Muscle of back (tissue), 11 donors: Measurements from ENCODE around the gene TPSB2. TPM values are rescaled to one million over a fixed set of nuclear protein-coding genes. Genes with fewer than 3 reads are reported as not detected.
"Not testable (repeated sequence)": the region's sequence is repeated elsewhere in the genome, so short reads cannot be mapped to it uniquely, and the experiment has no call there.

ENCODE experiments used
- DNase-seq, 3 donors: peaks; one replicate each; pipeline versions ENCODE4 v3.0.0 to v3.0.0-alpha.2; 2013
- polyA plus RNA-seq, 10 donors: library from polyadenylated mRNA; unstranded; fragments of 120-200 nt; gene quantifications; one replicate each; pipeline ENCODE4 v1.2.1, GENCODE V29; 2013; ENCODE audit not compliant: insufficient read length in 10 of 10

Gene TPSB2
- polyA plus RNA-seq, 10 donors = 0.34 to 6.3 (median 2.6) TPM

DNA sequence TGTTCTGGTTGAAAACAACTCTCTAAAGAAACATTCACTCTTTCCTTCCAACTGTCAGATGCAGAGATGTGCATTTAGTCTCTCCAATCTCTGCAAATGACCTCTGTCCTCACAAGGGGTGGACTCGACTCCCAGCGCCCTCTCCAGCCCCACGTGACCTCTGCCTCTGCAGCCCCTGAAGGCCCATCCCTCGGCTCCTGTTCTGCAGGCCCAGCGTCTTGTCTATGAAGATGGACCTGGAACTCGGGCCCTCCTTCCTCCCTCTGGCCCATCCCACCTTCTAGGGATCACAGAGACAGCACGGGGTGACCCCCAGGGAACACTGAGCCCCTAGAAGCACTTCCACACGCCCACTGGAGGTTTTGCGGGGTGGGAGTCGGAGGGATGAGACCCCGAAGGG, 13.4 kb upstream of the TPSB2 start:
- DNase-seq = not testable (repeated sequence)

- DNase-seq = not testable (repeated sequence)
Observed at GRCh38 chr16:1241081-1241480, 11.1 kb upstream of the TPSB2 start.

- not testable (repeated sequence) for DNase-seq
Observed at GRCh38 chr16:1240436-1240835, 10.5 kb upstream of the TPSB2 start, which contains the start of gene TPSAB1. TSS of gene TPSAB1 (plus strand) at chr16:1240705. CDS start at chr16:1240939, 234 bp downstream.

- DNase-seq = not testable (repeated sequence)
Observed at GRCh38 chr16:1239575-1239974, 9.6 kb upstream of the TPSB2 start.

- DNase-seq = not testable (repeated sequence)
Observed at GRCh38 chr16:1238909-1239308, 8.9 kb upstream of the TPSB2 start.

DNA sequence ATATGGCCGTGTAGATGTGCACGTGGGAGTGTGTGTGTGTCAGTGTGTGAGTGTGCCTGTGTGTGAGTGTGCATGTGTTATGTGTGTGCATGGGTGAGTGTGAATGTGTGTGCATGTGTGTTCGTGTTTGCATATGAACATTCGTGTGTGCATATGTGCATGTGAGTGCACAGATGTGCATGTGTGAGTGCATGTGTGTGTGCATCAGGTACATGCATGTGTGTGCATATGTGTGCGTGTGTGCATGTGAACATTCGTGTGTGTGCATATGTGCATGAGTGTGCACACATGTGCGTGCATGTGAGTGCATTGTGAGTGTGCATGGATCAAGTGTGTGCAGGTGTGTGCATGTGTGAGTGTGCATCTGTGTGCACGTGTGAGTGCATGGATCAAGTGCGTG, 8.0 kb upstream of the TPSB2 start:
- no peak for DNase-seq

DNA sequence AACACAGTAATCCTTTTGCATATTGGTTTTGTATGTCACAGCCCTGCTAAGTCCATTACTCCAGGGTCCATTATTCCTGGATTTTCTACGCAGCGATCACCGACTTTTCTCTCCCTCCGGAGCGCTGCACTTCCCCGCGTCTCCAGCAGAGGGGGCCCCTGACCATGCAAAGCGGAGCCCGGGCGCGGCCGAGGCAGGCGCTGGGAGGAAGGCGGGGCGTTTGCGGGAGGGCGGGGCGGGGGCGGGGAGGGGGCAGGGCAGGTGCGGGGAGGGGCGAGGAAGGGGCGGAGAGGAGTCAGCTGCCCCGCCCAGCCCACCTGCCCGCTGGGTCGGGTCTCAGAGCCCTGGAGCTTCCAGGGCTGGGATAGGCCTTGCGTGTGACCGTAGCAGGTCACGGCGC, 6.7 kb upstream of the TPSB2 start:
- DNase-seq = not testable (repeated sequence)

- DNase-seq = not testable (repeated sequence)
Observed at GRCh38 chr16:1232049-1232748, 2.2 kb upstream of the TPSB2 start.

DNA sequence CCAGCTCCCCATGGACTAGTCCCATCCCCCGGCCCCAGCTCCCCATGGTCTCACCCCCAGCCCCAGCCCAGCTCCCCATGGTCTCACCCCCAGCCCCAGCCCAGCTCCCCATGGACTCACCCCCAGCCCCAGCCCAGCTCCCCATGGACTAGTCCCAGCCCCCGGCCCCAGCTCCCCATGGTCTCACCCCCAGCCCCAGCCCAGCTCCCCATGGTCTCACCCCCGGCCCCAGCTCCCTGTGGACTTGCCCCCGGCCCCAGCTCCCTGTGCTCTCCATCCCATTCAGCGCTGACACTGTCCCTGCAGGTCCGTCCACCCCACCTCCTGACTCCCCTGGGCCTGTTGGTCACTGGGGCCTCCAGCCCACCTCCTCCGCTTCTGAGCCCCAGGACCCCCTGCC, 1.3 kb upstream of the TPSB2 start:
- DNase-seq = not testable (repeated sequence)

DNA sequence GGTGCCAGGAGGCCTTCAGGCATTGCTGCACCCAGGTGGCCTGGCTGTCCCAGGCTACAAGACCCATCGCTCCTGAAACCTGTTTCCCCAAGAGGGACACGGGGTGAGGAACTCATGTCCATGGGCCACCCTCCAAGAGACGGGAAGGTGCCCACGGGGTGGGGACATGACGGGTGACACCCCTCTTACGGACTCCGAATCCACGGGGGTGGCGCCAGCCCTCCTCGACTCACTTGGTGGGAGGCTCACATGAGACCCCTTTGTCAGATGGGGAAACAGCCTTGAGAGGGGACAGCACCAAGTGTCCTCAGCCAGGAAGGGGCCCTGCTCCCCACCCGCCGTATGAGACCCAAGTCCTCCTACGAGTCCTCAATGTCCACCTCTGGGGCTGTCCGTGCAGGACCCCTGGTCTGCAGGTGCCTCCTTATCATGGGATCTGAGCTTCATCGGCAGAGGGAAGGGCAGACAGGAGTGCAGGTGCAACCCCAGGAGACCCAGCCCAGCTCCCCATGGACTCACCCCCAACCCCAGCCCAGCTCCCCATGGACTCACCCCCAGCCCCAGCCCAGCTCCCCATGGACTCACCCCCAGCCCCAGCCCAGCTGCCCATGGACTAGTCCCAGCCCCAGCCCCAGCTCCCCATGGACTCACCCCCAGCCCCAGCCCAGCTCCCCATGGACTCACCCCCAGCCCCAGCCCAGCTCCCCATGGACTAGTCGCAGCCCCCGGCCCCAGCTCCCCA, 658 bp upstream of the TPSB2 start:
- DNase-seq = not testable (repeated sequence)

- DNase-seq = not testable (repeated sequence)
Observed at GRCh38 chr16:1229476-1229875, 508 bp downstream of the TPSB2 start.

DNA sequence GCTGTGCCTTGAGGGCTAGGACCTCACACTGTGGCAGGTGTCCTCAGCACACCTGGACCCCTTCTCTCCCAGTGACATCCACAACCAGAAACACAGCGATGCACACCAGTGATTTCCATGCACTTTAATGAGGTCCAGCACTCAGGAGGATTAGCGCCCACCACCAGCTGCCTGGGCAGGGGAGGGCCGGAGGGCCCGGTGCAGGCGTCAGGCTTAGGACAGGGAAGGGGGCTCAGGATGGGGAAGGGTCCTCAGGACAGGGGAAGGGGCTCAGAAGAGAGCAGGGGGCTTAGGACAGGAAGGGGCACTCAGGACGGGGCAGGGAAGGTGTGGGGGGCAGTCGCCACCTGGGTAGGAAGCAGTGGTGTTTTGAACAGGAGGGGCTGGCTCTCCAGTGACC, 1.8 kb downstream of the TPSB2 start:
- not testable (repeated sequence) for DNase-seq

DNA sequence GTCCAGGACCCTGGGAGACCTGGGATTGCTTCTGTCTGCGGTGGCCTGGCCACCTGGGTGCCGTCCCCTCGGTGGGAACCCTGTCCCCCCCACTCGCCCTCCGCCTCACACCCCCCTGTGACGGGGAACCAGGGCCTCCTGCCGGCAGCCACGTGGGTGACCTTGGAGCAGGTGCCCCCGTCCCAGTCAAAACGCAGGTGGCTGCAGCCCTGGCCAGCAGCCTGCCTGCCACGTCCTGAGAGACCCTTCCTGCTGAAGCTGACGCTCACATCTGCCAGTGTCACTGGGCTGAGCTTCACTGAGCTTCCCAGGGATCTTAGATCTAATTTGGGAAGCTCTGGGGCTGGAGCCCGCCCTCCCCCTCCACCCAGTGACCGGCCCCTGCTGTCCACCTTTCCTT, 3.3 kb downstream of the TPSB2 start:
- not testable (repeated sequence) for DNase-seq

DNA sequence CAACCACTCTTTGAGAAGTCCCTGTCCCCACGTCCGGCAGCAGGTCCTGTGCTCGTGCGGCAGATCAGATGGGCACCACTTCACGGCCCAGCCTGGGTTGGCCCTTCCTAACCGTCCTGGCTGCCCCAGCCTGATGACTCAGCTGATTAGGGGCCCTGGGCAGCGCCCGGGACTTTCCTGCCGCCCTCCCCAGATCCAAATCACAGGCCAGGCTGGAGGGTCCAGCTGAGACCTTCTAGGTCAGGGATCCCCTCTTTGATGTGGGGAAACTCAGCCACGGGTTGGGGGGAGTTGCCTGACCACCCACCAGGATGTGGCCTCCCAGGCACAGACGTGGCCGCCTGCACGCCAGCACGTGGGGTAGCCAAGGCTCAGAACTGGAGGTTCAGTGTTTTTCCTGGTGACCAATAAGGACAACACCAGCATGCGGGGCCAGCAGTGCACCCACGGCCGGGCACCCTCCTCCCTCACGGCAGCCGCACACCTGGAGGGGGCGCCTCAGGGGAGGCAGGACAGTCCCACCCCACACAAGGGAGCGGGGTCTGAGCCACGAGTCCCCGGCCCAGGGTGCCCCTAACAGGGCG, 4.2 kb downstream of the TPSB2 start:
- not testable (repeated sequence) for DNase-seq

- DNase-seq = no peak
Observed at GRCh38 chr16:1225051-1225451, 4.9 kb downstream of the TPSB2 start, which contains the start of gene TPSG1. TSS of gene TPSG1 (minus strand) at chr16:1225268. CDS start at chr16:1225252, 16 bp downstream.

- no peak for DNase-seq
Observed at GRCh38 chr16:1224558-1224957, 5.4 kb downstream of the TPSB2 start.

GRCh38 chr16:1223355-1224214, 6.4 kb downstream of the TPSB2 start:
- no peak for DNase-seq

GRCh38 chr16:1222553-1223354, 7.2 kb downstream of the TPSB2 start:
- no peak for DNase-seq

GRCh38 chr16:1221628-1222552, 8.1 kb downstream of the TPSB2 start:
- peak in 2 of 3 donors; percentile 13 to 16 for DNase-seq
